ENCODE data around the gene ABHD17A. TPM values are rescaled to one million over a fixed set of nuclear protein-coding genes. Genes with fewer than 3 reads are reported as not detected.
"Not testable (repeated sequence)": the region's sequence is repeated elsewhere in the genome, so short reads cannot be mapped to it uniquely, and the experiment has no call there.

The ABHD17A gene
- total and polyA plus RNA-seq, 7 donors, result 60.7 to 97.1 (median 86.6) TPM

GRCh38 chr19:1893791-1894190, 8.5 kb upstream of the ABHD17A start:
- WGBS, 2 donors, result 86 to 87% methylated on average over 17 of the region's 17 CpGs
- intact Hi-C loops (cut with DNase I), result no loop called here
- H3K4me3 ChIP-seq, result no peak overlapping the region
- no peak for DNase-seq
- no peaks in the 10 kb centered on the region for H3K9me3 ChIP-seq
- H3K27me3 ChIP-seq, result no peaks in the 10 kb centered on the region
- H3K4me1 ChIP-seq, result peaks cover 0 to 21% (median 10%) of the 10 kb centered on the region in 4 donors
- no peaks in the 10 kb centered on the region for H3K36me3 ChIP-seq
- TF ChIP-seq CTCF (IDR thresholded peaks at IDR 0.05), result no peak
- TF ChIP-seq POLR2A (IDR thresholded peaks at IDR 0.05), result no peak
- TF ChIP-seq EP300 (IDR thresholded peaks at IDR 0.05), result no peak
- TF ChIP-seq POLR2AphosphoS5 (IDR thresholded peaks at IDR 0.05), result no peak
- H3K27ac ChIP-seq, result no peak overlapping the region

GRCh38 chr19:1889907-1890306, 4.6 kb upstream of the ABHD17A start:
- Histone ChIP-seq H3K9me3 (no peaks in the 10 kb centered on the region), H3K4me1 (peaks cover 0 to 5% (median 0%) of the 10 kb centered on the region in 4 donors), H3K27me3 (no peaks in the 10 kb centered on the region), H3K4me3 (no peak overlapping the region), H3K36me3 (no peaks in the 10 kb centered on the region), H3K27ac (no peak overlapping the region)
- 93 to 94% methylated on average over 1 of the region's 1 CpG for WGBS, 2 donors
- TF ChIP-seq CTCF (IDR thresholded peaks at IDR 0.05) (no peak), EP300 (IDR thresholded peaks at IDR 0.05) (no peak), POLR2A (IDR thresholded peaks at IDR 0.05) (no peak), POLR2AphosphoS5 (IDR thresholded peaks at IDR 0.05) (no peak)
- no peak for DNase-seq
- intact Hi-C loops (cut with DNase I), result no loop called here

- Histone ChIP-seq H3K27ac (no peak overlapping the region), H3K36me3 (no peaks in the 10 kb centered on the region), H3K4me1 (peaks cover 0 to 20% (median 13%) of the 10 kb centered on the region in 4 donors), H3K4me3 (no peak overlapping the region), H3K9me3 (no peaks in the 10 kb centered on the region), H3K27me3 (no peaks in the 10 kb centered on the region)
- TF ChIP-seq POLR2A (IDR thresholded peaks at IDR 0.05) (no peak), POLR2AphosphoS5 (IDR thresholded peaks at IDR 0.05) (no peak), CTCF (IDR thresholded peaks at IDR 0.05) (no peak), EP300 (IDR thresholded peaks at IDR 0.05) (no peak)
- WGBS, 2 donors, result 81 to 87% methylated on average over 5 of the region's 5 CpGs
- intact Hi-C loops (cut with DNase I), result no loop called here
- DNase-seq, result no peak
Measured at GRCh38 chr19:1888385-1888784, 3.1 kb upstream of the ABHD17A start.

- DNase-seq; H3K27me3 ChIP-seq; H3K36me3 ChIP-seq; H3K27ac ChIP-seq; H3K9me3 ChIP-seq; intact Hi-C loops (cut with DNase I); H3K4me3 ChIP-seq: not testable (repeated sequence)
- 90 to 94% methylated on average over 15 of the region's 15 CpGs for WGBS, 2 donors
- H3K4me1 ChIP-seq, result peaks cover 0 to 40% (median 33%) of the 10 kb centered on the region in 4 donors
Measured at GRCh38 chr19:1886360-1886759, 1.1 kb upstream of the ABHD17A start.

GRCh38 chr19:1884719-1885334, 469 bp downstream of the ABHD17A start:
- Histone ChIP-seq H3K4me3 (peak overlapping the region; percentile 65 to 93 (median 86)), H3K36me3 (peaks cover 0 to 6% (median 0%) of the 10 kb centered on the region in 4 donors), H3K27ac (peak overlapping the region; percentile 79 to 84 (median 82)), H3K4me1 (peaks cover 0 to 47% (median 41%) of the 10 kb centered on the region in 4 donors), H3K9me3 (no peaks in the 10 kb centered on the region), H3K27me3 (no peaks in the 10 kb centered on the region)
- 0% methylated on average over 56 of the region's 56 CpGs for WGBS, 2 donors
- intact Hi-C loops (cut with DNase I), result no loop called here
- TF ChIP-seq POLR2AphosphoS5 (IDR thresholded peaks at IDR 0.05), result no peak
- no peak for TF ChIP-seq EP300 (IDR thresholded peaks at IDR 0.05)
- TF ChIP-seq CTCF (IDR thresholded peaks at IDR 0.05), result no peak
- no peak for TF ChIP-seq POLR2A (IDR thresholded peaks at IDR 0.05)
- no peak for DNase-seq
